NCI-H187 (cell line): ENCODE measurements around the gene EPC2.
"Not testable (repeated sequence)": the region's sequence is repeated elsewhere in the genome, so short reads cannot be mapped to it uniquely, and the experiment has no call there.

Source experiments
- DNase-seq, 2 experiments: peaks; one replicate each; lab custom pipeline; 2025; lab: John Stamatoyannopoulos, UW

The EPC2 gene

GRCh38 chr2:148640767-148641166 is 3.8 kb upstream of the EPC2 start:
- no peak for DNase-seq

GRCh38 chr2:148642112-148642744 is 2.3 kb upstream of the EPC2 start:
- DNase-seq = no peak

GRCh38 chr2:148642891-148643416 is 1.6 kb upstream of the EPC2 start:
- no peak for DNase-seq

GRCh38 chr2:148643421-148643820 is 1.1 kb upstream of the EPC2 start:
- DNase-seq = no peak

- peak; percentile 78 to 88 for DNase-seq
These were observed 460 bp downstream of the EPC2 start for GRCh38 chr2:148644883-148645538.

DNA sequence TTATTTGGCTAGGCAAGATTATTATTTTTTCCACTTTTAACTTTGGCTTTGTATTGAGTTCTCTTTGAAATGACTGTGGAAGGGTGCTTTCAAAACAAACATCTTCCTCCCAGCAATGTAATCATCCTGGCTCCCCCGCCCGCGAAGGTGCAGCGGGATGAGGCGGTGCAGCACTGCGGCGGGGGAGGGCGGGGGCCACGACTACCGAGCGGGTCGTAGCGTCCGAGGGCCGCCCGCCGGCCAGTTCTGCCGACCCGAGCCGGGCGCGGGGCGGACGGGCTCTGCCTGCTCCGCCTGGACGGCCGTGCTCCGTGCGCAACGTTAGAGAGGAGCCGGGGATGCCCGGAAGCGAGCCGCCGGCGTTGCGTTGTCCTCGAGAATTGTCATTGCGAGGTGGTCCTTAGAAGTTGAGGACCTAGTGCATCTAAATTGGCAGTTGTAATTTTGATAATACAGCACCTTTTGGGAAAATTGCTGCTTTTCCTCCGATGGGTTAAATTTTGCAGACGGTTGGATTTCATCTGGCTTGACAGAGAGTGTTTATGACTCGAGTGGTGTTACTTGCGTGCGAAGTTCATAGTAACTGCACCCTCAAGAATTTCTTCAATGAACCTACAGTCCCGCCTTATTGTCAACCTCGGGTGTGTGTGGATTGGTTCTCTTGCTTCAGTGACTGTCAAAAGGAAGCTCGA is 1.1 kb downstream of the EPC2 start:
- DNase-seq = peak in 1 of 2 experiments; percentile 7

DNA sequence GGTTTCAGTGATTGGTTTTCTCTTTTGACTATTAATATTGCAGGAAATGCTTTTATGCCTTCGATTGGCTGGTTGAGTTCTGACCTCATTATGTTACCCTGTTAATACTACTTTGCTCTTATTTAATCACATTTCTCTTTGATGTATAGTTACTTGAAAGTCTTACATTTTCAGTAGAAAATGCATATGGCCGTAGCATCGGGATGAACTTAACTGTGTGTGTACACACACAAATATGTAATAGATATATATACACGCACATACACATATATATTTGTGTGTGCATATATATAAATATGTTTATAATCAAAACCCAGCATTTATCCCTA is 1.6 kb downstream of the EPC2 start:
- DNase-seq = no peak

DNA sequence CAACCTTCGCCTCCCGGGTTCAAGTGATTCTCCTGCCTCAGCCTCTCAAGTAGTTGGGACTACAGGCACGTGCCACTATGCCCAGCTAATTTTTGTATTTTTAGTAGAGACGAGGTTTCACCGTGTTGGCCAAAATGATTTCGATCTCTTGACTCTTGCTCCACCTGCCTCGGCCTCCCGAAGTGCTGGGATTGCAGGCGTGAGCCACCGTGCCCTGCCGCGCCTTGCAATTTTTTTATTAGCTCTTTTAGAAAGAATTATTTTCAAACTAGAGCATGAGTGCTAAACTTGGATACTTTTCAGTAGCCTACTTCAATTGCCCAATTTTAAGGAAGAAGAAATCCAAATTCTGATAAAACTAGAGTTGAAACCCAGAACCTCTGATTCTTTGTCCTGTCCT is 3.2 kb downstream of the EPC2 start:
- DNase-seq = not testable (repeated sequence)

DNA sequence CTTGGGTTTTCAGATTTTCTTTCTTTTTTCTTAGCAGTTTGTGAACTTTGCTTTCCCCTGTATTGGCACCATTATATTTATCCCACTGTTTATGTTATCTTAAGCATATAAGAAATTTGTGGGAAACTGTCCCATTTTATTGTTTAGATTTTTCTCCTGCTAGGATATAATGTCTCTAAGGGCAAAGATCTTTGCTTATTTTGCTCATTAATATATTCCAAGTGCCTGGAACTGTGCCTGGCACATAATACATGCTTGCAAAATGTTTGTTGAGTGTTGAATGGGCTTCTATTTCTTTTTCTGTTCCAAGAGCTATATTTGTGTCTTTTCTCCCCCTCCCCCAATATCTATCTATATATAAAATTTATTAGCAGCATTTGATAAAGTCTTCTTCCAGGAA is 5.4 kb downstream of the EPC2 start:
- no peak for DNase-seq

- no peak for DNase-seq
These were observed 6.3 kb downstream of the EPC2 start for GRCh38 chr2:148650881-148651280.

DNA sequence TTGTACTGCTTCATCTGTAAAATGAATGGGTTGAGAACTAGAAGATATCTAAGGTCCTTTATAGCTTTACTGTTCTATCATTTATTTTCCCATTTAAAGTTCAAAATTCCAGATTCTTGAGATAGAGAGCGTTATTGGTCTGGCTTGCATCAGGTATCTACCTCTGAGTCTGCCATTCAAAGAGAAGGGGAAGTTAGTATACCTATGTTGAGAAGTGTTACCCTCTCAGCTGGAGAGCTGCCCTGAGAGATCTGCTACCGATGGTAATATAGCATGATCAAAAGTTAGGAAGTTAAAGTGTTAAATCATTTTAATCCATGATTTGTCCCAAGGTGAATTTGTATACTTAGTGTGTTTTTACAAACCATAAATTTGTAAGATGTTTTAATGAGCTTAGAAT is 7.4 kb downstream of the EPC2 start:
- DNase-seq = no peak

DNA sequence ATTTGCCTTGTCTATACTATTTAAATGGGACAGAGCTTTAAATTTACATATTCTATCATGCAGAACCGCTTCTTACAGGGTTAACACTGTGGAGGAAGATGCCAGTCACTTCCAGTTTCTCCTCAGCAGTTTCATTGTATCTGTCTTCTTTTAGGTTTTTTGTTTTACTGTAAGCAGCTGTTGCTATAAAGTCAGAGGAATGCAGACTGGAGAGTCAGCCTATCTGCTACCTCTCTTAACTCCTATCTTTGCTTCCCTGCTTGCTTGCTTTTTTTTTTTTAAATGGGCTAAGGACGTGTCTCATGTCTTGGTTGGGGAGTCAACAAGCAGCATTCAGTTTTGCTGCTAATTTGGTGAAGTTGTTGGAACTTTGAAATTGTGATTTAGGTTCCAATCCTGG is 8.9 kb downstream of the EPC2 start:
- DNase-seq = no peak

- DNase-seq = no peak
These were observed 9.9 kb downstream of the EPC2 start for GRCh38 chr2:148654435-148654834.

- DNase-seq = no peak
These were observed 12.0 kb downstream of the EPC2 start for GRCh38 chr2:148656516-148656915.

GRCh38 chr2:148658807-148659722 is 14.5 kb downstream of the EPC2 start:
- DNase-seq = no peak

DNA sequence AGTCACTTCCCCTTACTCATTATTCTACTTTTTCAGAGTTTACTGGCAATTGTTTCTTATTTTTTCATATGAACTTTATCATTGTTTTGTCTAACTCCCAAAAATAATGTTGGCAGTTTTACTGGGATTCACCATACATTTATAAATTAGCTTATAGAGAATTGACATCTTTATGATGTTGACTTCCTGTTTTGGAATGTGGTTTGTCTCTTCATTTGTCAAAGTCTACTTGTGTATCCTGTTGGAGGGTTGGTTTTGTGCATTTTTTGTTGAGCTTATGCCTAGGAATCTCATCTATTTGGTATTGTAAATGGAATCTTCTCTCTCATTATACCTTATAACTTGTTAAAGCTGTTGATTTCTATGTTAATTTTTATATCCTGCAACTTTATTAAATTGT is 16.4 kb downstream of the EPC2 start:
- no peak for DNase-seq

- not testable (repeated sequence) for DNase-seq
These were observed 17.8 kb downstream of the EPC2 start for GRCh38 chr2:148662332-148662731.

DNA sequence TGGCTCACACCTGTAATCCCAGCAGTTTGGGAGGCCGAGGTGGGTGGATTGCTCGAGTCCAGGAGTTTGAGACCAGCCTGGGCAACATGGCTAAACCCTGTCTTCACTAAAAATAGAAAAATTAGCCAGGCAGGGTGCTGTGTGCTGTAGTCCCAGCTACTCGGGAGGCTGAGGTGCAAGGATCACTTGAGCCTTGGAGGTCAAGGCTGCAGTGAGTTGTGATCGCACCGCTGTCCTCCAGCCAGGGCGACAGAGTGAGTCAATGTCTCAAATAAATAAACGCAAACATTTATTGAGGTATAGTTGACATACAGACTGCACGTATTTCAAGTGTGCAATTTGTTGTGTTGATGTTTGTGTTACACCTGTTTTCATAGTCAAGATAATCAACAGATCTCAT is 19.7 kb downstream of the EPC2 start:
- DNase-seq = no peak

DNA sequence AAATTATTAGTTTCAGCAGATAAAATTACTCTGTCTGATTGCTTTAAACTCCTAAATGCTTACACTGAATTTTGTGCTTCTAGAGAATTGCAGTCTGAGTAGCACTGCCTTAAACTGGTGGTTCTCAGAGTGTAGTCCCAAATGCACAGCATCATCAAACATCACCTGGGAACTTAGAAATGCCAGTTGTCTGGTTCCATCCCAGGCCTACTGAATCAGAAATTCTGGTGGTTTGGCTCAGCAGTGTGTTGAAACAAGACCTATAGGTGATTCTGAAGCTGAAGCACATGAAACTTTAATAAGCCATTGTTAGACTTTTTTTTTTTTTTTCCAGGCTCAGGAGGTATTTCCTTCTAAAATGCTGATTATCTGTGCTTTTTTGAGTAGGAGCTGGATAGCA is 22.0 kb downstream of the EPC2 start:
- DNase-seq = no peak

DNA sequence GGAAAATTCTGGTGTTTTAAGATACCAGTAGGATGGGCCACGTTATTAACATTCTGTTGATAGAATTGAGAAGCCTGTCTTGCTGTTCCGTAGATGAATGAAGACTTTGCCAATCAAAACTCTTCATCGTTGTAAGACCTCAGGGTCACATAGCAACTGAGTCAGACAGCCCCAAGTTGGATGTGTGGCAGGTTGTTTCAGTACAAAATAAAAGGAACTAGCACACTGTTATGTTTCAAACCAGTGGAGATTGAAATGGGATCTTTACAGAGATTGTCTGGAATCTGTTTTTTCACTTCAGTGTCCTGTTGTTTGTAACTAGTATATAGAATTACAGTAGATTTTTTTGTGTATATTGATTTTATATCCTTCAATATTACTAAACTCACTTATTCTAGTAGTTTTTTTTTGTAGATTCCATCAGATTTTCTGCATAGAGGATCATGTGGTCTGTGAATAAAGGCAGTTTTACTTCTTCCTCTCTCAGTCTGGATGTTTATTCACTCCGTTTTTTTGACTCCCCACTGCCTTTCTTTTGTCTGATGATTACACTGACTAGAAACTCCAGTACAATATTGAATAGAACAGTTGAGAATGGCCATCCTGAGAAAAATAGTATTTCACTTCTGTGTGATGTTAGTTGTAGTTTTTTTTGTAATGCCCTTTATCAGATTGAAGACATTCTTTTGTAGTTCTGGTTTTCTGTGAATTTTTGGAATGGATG is 22.7 kb downstream of the EPC2 start:
- no peak for DNase-seq

DNA sequence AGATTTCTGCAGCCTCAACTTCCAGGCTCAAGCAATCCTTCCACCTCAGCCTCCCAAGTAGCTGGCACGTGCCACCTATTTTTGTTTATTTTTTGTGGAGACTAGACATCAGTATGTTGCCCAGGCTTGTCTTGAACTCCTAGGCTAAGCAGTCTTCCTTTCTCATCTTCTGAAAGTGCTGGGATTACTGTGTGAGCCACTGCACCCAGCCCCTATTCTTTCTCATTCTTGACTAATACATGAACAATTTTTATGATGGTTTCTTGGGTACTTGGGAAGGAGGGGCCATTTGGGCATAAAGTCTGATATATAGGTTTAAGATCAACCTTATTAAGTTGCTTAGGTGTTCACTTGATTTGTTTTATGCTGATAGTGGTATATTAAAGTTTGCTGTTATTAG is 26.2 kb downstream of the EPC2 start:
- no peak for DNase-seq
